Mesenchymal stem cell (in vitro differentiated cells and primary cell): ENCODE data around the gene ZNF267.

Experiments used
- DNase-seq: peaks from one replicate; pipeline ENCODE4 v3.0.0-alpha.2; 2013
- H2AFZ ChIP-seq: one replicate; pipeline ENCODE4 v1.6.1; 2013; ENCODE audit warnings: low read depth, mild to moderate bottlenecking, control low read depth, inconsistent platforms, low read length, moderate library complexity
- H2AK5ac ChIP-seq: 2 replicates; pipeline ENCODE4 v1.6.1; 2013; ENCODE audit warnings: low read length, moderate library complexity, mild to moderate bottlenecking, inconsistent platforms; ENCODE audit not compliant: severe bottlenecking
- H2BK120ac ChIP-seq: one replicate; pipeline ENCODE4 v1.6.1; 2013; ENCODE audit warnings: low read depth, mild to moderate bottlenecking, inconsistent platforms, low read length, moderate library complexity
- H2BK12ac ChIP-seq, 2 experiments: one replicate each; pipeline ENCODE4 v1.6.1; 2013; ENCODE audit warnings: inconsistent platforms in 2 of 2, low read length in 2 of 2, mild to moderate bottlenecking in 2 of 2, moderate library complexity in 2 of 2, control low read depth in 1 of 2
- H2BK15ac ChIP-seq: one replicate; pipeline ENCODE4 v1.6.1; 2013; ENCODE audit warnings: mild to moderate bottlenecking, low read depth, inconsistent platforms; ENCODE audit not compliant: poor library complexity, severe bottlenecking
- H2BK5ac ChIP-seq: 2 replicates; pipeline ENCODE4 v1.6.1; 2013; ENCODE audit warnings: low read depth, mild to moderate bottlenecking, low read length, control low read depth, inconsistent platforms; ENCODE audit not compliant: poor library complexity, severe bottlenecking
- H3K14ac ChIP-seq, 2 experiments: one replicate each; pipeline ENCODE4 v1.6.1; 2013; ENCODE audit warnings: inconsistent platforms in 2 of 2, low read length in 2 of 2, control low read depth in 1 of 2, mild to moderate bottlenecking in 1 of 2, moderate library complexity in 1 of 2
- H3K18ac ChIP-seq, 2 experiments: one replicate each; pipeline ENCODE4 v1.6.1; 2013; ENCODE audit warnings: inconsistent platforms in 2 of 2, low read length in 2 of 2, control low read depth in 1 of 2, low read depth in 1 of 2, mild to moderate bottlenecking in 1 of 2
- H3K23ac ChIP-seq, 2 experiments: one replicate each; pipeline ENCODE4 v1.6.1; 2013; ENCODE audit warnings: inconsistent platforms in 2 of 2, low read length in 2 of 2, mild to moderate bottlenecking in 2 of 2, moderate library complexity in 2 of 2, control low read depth in 1 of 2
- H3K27ac ChIP-seq: 2 replicates; pipeline ENCODE4 v1.5.1; 2013; ENCODE audit warnings: mild to moderate bottlenecking, moderate library complexity, low read length, control low read depth, inconsistent platforms; ENCODE audit not compliant: poor library complexity, severe bottlenecking
- H3K27me3 ChIP-seq, 2 experiments: 2 replicates each; pipeline versions ENCODE4 v1.6.1 to v1.7.0; 2013; ENCODE audit warnings: low read length in 2 of 2, mild to moderate bottlenecking in 2 of 2, moderate library complexity in 2 of 2, control low read depth in 1 of 2, inconsistent platforms in 1 of 2; ENCODE audit not compliant: control insufficient read depth in 1 of 2, insufficient read depth in 1 of 2
- H3K36me3 ChIP-seq, 2 experiments: 2 replicates each; pipeline versions ENCODE4 v1.6.1 to v1.7.0; 2013; ENCODE audit warnings: low read length in 2 of 2, control low read depth in 1 of 2, inconsistent platforms in 1 of 2, low read depth in 1 of 2, mild to moderate bottlenecking in 1 of 2; ENCODE audit not compliant: insufficient read depth in 2 of 2, control insufficient read depth in 1 of 2
- H3K4ac ChIP-seq, 2 experiments: one replicate each; pipeline ENCODE4 v1.6.1; 2013; ENCODE audit warnings: inconsistent platforms in 2 of 2, low read length in 2 of 2, mild to moderate bottlenecking in 2 of 2, moderate library complexity in 2 of 2, control low read depth in 1 of 2, low read depth in 1 of 2
- H3K4me1 ChIP-seq: 2 replicates; pipeline ENCODE4 v1.6.1; 2013; ENCODE audit warnings: low read depth, low read length, control low read depth; ENCODE audit not compliant: control insufficient read depth, insufficient read depth
- H3K4me2 ChIP-seq: 2 replicates; pipeline ENCODE4 v1.6.1; 2013; ENCODE audit warnings: low read length, mild to moderate bottlenecking, inconsistent platforms; ENCODE audit not compliant: poor library complexity, severe bottlenecking
- H3K4me3 ChIP-seq, 2 experiments: 2 replicates each; pipeline versions ENCODE4 v1.5.1 to v1.7.0; 2013; ENCODE audit warnings: low read length in 2 of 2, mild to moderate bottlenecking in 2 of 2, control low read depth in 1 of 2, low read depth in 1 of 2; ENCODE audit not compliant: insufficient read depth in 1 of 2
- H3K79me1 ChIP-seq: replicated peaks from 2 replicates; pipeline ENCODE4 v1.6.1; 2013; ENCODE audit warnings: mild to moderate bottlenecking, control low read depth, low read length, inconsistent platforms; ENCODE audit not compliant: poor library complexity, severe bottlenecking
- H3K9ac ChIP-seq: 2 replicates; pipeline ENCODE4 v1.7.0; 2013; ENCODE audit warnings: mild to moderate bottlenecking, low read length, moderate library complexity
- H3K9me3 ChIP-seq: 2 replicates; pipeline ENCODE4 v1.7.0; 2013; ENCODE audit warnings: mild to moderate bottlenecking, low read length; ENCODE audit not compliant: control insufficient read depth
- H4K8ac ChIP-seq: one replicate; pipeline ENCODE4 v1.6.1; 2013; ENCODE audit warnings: inconsistent platforms, mild to moderate bottlenecking, low read length, moderate library complexity
- H4K91ac ChIP-seq: one replicate; pipeline ENCODE4 v1.6.1; 2013; ENCODE audit warnings: mild to moderate bottlenecking, low read length, inconsistent platforms
- WGBS: methylation state at CpG from one replicate; pipeline ENCODE4 v1.1.7; 2013; ENCODE audit warnings: mixed read lengths; 5-methylcytosine and 5-hydroxymethylcytosine counted together

Gene ZNF267

GRCh38 chr16:31877876-31878642 lies 4.5 kb downstream of the ZNF267 start:
- Histone ChIP-seq H3K4me1 (peaks cover 16% of the 10 kb centered on the region), H3K36me3 (peaks cover 19 to 41% of the 10 kb centered on the region in 2 experiments), H4K91ac (no peak overlapping the region), H3K79me1 (peaks cover 9% of the 10 kb centered on the region), H4K8ac (peak overlapping the region; percentile 29), H2AFZ (no peak overlapping the region), H3K23ac (no peak overlapping the region), H3K27me3 (no peaks in the 10 kb centered on the region), H3K27ac (peak overlapping the region; percentile 46), H3K4me3 (peak overlapping the region in 1 of 2 experiments; percentile 9), H2BK12ac (peak overlapping the region in 1 of 2 experiments; percentile 67), H2AK5ac (peak overlapping the region; percentile 63), H2BK5ac (no peak overlapping the region), H3K4me2 (no peak overlapping the region), H3K18ac (no peak overlapping the region), H2BK120ac (no peak overlapping the region), H3K9me3 (peaks cover 31% of the 10 kb centered on the region), H3K4ac (no peak overlapping the region), H2BK15ac (peak overlapping the region; percentile 77), H3K9ac (peak overlapping the region; percentile 86), H3K14ac (no peak overlapping the region)
- DNase-seq: no peak
- 95% methylated on average over 9 of the region's 9 CpGs for WGBS

DNA sequence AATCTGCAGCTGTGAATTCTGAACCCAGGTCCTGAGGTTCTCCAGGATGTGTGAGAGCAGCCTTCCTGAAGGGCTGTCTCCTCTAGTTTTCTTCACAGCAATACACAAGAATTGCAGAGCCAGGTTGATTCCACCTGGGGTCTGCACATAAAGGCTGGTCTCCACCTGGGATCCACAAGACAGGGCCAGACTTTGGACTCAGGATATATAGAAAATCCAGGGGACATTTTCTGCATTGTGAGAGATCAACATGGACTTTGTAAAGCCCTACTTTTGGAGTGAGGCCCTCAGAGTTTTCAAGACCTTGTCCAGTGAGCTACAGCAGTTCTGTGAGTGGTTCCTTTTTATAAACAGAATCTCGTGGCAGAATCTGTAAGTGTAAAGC lies 6.3 kb downstream of the ZNF267 start:
- Histone ChIP-seq H4K91ac (no peak overlapping the region), H2BK15ac (no peak overlapping the region), H2AK5ac (no peak overlapping the region), H3K23ac (no peak overlapping the region), H2BK12ac (no peak overlapping the region), H3K4me3 (no peak overlapping the region), H2BK120ac (no peak overlapping the region), H3K4me1 (peaks cover 16% of the 10 kb centered on the region), H4K8ac (no peak overlapping the region), H2BK5ac (no peak overlapping the region), H3K27ac (no peak overlapping the region), H3K14ac (no peak overlapping the region), H3K9me3 (peaks cover 48% of the 10 kb centered on the region), H3K9ac (no peak overlapping the region), H3K79me1 (peaks cover 9% of the 10 kb centered on the region), H3K36me3 (peaks cover 22 to 56% of the 10 kb centered on the region in 2 experiments), H3K18ac (no peak overlapping the region), H2AFZ (no peak overlapping the region), H3K27me3 (no peaks in the 10 kb centered on the region), H3K4ac (no peak overlapping the region), H3K4me2 (no peak overlapping the region)
- DNase-seq: no peak
- 69% methylated on average over 1 of the region's 1 CpG for WGBS

GRCh38 chr16:31880322-31880979 lies 6.8 kb downstream of the ZNF267 start:
- Histone ChIP-seq H3K9ac (no peak overlapping the region), H3K27ac (no peak overlapping the region), H3K79me1 (peaks cover 10% of the 10 kb centered on the region), H3K23ac (no peak overlapping the region), H2BK12ac (no peak overlapping the region), H3K4me1 (peaks cover 12% of the 10 kb centered on the region), H2BK5ac (no peak overlapping the region), H3K4ac (no peak overlapping the region), H4K91ac (no peak overlapping the region), H3K18ac (no peak overlapping the region), H3K4me3 (no peak overlapping the region), H3K4me2 (no peak overlapping the region), H3K27me3 (no peaks in the 10 kb centered on the region), H3K14ac (no peak overlapping the region), H2BK120ac (no peak overlapping the region), H2AFZ (no peak overlapping the region), H3K36me3 (peaks cover 27 to 61% of the 10 kb centered on the region in 2 experiments), H2AK5ac (no peak overlapping the region), H3K9me3 (peaks cover 53% of the 10 kb centered on the region), H2BK15ac (no peak overlapping the region), H4K8ac (no peak overlapping the region)
- peak; percentile 80 for DNase-seq
- 29% methylated on average over 3 of the region's 3 CpGs for WGBS

GRCh38 chr16:31886227-31886626 lies 12.6 kb downstream of the ZNF267 start:
- H3K18ac ChIP-seq: no peak overlapping the region
- no peak overlapping the region for H4K91ac ChIP-seq
- no peak overlapping the region for H2BK15ac ChIP-seq
- no peaks in the 10 kb centered on the region for H3K27me3 ChIP-seq
- H2BK120ac ChIP-seq: no peak overlapping the region
- no peaks in the 10 kb centered on the region for H3K4me1 ChIP-seq
- H2AFZ ChIP-seq: no peak overlapping the region
- peaks cover 19 to 92% of the 10 kb centered on the region in 2 experiments for H3K36me3 ChIP-seq
- no peak overlapping the region for H2AK5ac ChIP-seq
- peak overlapping the region in 1 of 2 experiments; percentile 63 for H3K4me3 ChIP-seq
- peaks cover 13% of the 10 kb centered on the region for H3K79me1 ChIP-seq
- no peak overlapping the region for H3K27ac ChIP-seq
- no peak overlapping the region for H3K14ac ChIP-seq
- no peak overlapping the region for H3K4me2 ChIP-seq
- no peak overlapping the region for H3K23ac ChIP-seq
- no peak overlapping the region for H3K9ac ChIP-seq
- no peak overlapping the region for H2BK12ac ChIP-seq
- 100% methylated on average over 2 of the region's 4 CpGs for WGBS
- peaks cover 97% of the 10 kb centered on the region for H3K9me3 ChIP-seq
- DNase-seq: no peak
- H2BK5ac ChIP-seq: no peak overlapping the region
- H4K8ac ChIP-seq: no peak overlapping the region
- no peak overlapping the region for H3K4ac ChIP-seq
